HS-5 (cell line): ENCODE results near the gene DNASE1L3.
"Not testable (repeated sequence)": the region's sequence is repeated elsewhere in the genome, so short reads cannot be mapped to it uniquely, and the experiment has no call there.

Source experiments
- DNase-seq: peaks from one replicate; pipeline ENCODE4 v3.0.0-alpha.2; 2012; ENCODE audit warnings: low read depth

The DNASE1L3 gene

GRCh38 chr3:58210761-58211460, at the start of gene DNASE1L3:
DNASE1L3 (minus strand) TSS chr3:58210972; CDS start chr3:58210906, 66 bp downstream.
- no peak for DNase-seq

- DNase-seq = peak; percentile 57
Measured at GRCh38 chr3:58260261-58260731, 49.5 kb upstream of the DNASE1L3 start.

GRCh38 chr3:58258392-58259055, 47.8 kb upstream of the DNASE1L3 start:
- DNase-seq = no peak

- DNase-seq = no peak
Measured at GRCh38 chr3:58256511-58256910, 45.7 kb upstream of the DNASE1L3 start.

- no peak for DNase-seq
Measured at GRCh38 chr3:58256061-58256460, 45.3 kb upstream of the DNASE1L3 start.

- no peak for DNase-seq
Measured at GRCh38 chr3:58254144-58254543, 43.4 kb upstream of the DNASE1L3 start.

GRCh38 chr3:58251631-58252035, 40.9 kb upstream of the DNASE1L3 start:
- DNase-seq = no peak

- no peak for DNase-seq
Measured at GRCh38 chr3:58250093-58250707, 39.4 kb upstream of the DNASE1L3 start.

GRCh38 chr3:58249358-58250092, 38.8 kb upstream of the DNASE1L3 start:
- no peak for DNase-seq

GRCh38 chr3:58246148-58247047, 35.6 kb upstream of the DNASE1L3 start:
- DNase-seq = no peak

- DNase-seq = no peak
Measured at GRCh38 chr3:58243976-58244585, 33.3 kb upstream of the DNASE1L3 start.

GRCh38 chr3:58242860-58243259, 32.1 kb upstream of the DNASE1L3 start:
- DNase-seq = not testable (repeated sequence)

GRCh38 chr3:58242340-58242739, 31.6 kb upstream of the DNASE1L3 start:
- DNase-seq = no peak

GRCh38 chr3:58241306-58242044, 30.7 kb upstream of the DNASE1L3 start:
- DNase-seq = no peak

- no peak for DNase-seq
Measured at GRCh38 chr3:58238830-58239229, 28.1 kb upstream of the DNASE1L3 start.

GRCh38 chr3:58237941-58238681, 27.3 kb upstream of the DNASE1L3 start:
- DNase-seq = no peak

GRCh38 chr3:58237238-58237940, 26.6 kb upstream of the DNASE1L3 start, which contains the start of gene ABHD6:
ABHD6 (plus strand) TSS chr3:58237792; CDS start chr3:58256587, 18,795 bp downstream.
- DNase-seq = peak; percentile 55

GRCh38 chr3:58236527-58237237, 25.9 kb upstream of the DNASE1L3 start:
- DNase-seq = no peak
